ENCODE results near the gene SLC22A5. TPM values are rescaled to one million over a fixed set of nuclear protein-coding genes. Genes with fewer than 3 reads are reported as not detected.

Gene SLC22A5
- total RNA-seq, 1 experiment from 2014 or later, result 20.2 TPM

DNA sequence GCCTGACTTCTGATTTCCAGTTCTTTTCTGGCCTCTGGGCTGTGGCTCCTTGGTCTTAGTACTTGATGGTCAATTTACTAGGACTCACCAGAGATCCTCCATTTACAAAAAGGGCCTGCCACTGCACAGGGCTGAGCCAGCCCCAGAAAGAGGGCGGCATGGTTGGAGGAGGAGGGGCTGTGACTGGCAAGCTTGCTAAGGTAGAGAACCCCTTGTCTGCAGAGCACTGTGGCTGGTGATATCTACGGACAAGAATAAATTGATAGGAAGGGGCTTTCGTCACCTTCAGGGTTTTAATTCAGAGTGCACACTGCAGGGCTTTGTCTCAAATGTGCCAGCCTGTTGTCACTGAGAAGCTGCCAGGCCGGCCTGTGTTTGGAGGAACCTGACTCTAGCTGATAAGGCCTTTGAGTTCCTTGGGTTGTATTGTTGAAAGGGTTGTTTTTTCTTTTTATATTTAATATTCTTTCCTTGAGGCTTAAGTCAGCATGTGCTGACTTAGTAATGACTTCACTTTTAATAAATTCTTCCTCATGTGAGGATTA is 15.1 kb downstream of the SLC22A5 start:
- Histone ChIP-seq H3K4me1 (peaks cover 28% of the 10 kb centered on the region), H3K36me3 (ENCODE audit: control insufficient read depth, insufficient read depth, low read length) (peaks cover 3% of the 10 kb centered on the region; the same call in 1 of the 2 replicates), H3K9me3 (no peaks in the 10 kb centered on the region), H3K27me3 (replicated peaks; ENCODE audit: control insufficient read depth, insufficient read depth, low read length) (no peaks in the 10 kb centered on the region), H3K4me3 (ENCODE audit: low read depth, low read length) (no peak overlapping the region)
- BruUV-seq (replicated peaks), result no TSS peak
- Mint-ChIP-seq H3K27ac (ENCODE audit: unreplicated experiment) (no peak overlapping the region), H3K27me3 (ENCODE audit: insufficient read depth, unreplicated experiment) (no peaks in the 10 kb centered on the region), H3K4me1 (ENCODE audit: low read depth, unreplicated experiment) (peaks cover 8% of the 10 kb centered on the region), H3K36me3 (ENCODE audit: insufficient read depth, unreplicated experiment) (no peaks in the 10 kb centered on the region), H3K9me3 (ENCODE audit: unreplicated experiment) (no peaks in the 10 kb centered on the region), H3K4me3 (ENCODE audit: unreplicated experiment) (no peak overlapping the region)
- CTCF ChIA-PET, result no interaction called here
- intact Hi-C loops (cut with micrococcal nuclease; ENCODE audit: unreplicated experiment), result loop anchor here (1.0 to 10.0 kb wide), 3 partner anchors 112 to 430 kb away; partner anchors contain the start of gene SOWAHA
- POLR2A ChIA-PET, result no interaction called here
- no peak for DNase-seq
- TF ChIP-seq, protein P1, sequence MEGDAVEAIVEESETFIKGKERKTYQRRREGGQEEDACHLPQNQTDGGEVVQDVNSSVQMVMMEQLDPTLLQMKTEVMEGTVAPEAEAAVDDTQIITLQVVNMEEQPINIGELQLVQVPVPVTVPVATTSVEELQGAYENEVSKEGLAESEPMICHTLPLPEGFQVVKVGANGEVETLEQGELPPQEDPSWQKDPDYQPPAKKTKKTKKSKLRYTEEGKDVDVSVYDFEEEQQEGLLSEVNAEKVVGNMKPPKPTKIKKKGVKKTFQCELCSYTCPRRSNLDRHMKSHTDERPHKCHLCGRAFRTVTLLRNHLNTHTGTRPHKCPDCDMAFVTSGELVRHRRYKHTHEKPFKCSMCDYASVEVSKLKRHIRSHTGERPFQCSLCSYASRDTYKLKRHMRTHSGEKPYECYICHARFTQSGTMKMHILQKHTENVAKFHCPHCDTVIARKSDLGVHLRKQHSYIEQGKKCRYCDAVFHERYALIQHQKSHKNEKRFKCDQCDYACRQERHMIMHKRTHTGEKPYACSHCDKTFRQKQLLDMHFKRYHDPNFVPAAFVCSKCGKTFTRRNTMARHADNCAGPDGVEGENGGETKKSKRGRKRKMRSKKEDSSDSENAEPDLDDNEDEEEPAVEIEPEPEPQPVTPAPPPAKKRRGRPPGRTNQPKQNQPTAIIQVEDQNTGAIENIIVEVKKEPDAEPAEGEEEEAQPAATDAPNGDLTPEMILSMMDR (IDR thresholded peaks at IDR 0.05; ENCODE audit: insufficient read depth in 1 of 2, low read depth in 1 of 2, low read length in 1 of 2, severe bottlenecking in 1 of 2, unreplicated experiment in 1 of 2), result no peak

DNA sequence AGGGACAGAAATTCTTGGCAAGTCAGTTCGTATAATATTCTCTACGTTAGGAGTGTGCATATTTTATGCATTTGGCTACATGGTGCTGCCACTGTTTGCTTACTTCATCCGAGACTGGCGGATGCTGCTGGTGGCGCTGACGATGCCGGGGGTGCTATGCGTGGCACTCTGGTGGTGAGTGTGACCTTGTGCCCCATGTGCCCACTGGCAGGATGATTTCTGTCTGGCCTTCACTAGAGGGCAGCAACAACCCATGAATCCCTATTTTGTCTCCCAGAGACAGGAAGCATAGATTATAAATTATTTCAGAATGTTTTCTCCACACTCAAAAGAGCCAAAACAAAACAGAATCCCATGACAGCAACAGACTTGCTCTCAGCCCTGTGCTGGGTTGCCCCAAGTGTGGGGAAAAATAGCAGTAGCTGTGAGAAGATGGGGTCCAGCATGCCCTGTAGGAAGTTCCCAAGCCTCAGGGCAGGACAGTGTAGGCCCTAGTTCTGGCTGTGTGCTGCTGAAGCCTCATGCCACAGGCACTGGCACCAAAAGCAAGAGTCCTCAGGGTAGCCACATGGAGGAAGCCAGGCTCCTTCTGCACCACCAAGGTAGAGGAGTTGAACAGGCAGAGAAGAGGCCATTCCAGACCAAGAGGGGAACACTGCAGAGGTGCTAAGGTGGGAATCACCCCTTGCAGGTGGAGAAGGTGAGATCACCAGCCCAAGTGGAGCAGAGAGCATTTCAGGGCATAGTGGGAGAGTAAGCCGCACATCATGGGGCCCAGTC is 16.0 kb downstream of the SLC22A5 start:
- no peak overlapping the region for H3K27ac Mint-ChIP-seq (ENCODE audit: unreplicated experiment)
- no peaks in the 10 kb centered on the region for H3K4me1 Mint-ChIP-seq (ENCODE audit: low read depth, unreplicated experiment)
- peak in 1 of 2 experiments; percentile 55 for DNase-seq
- CTCF ChIA-PET, result interaction anchor here (1.2 to 2.3 kb wide), 2 partner anchors 116 to 121 kb away, joined by 3 to 6 read pairs; no protein-coding TSS in a partner anchor
- H3K36me3 Mint-ChIP-seq (ENCODE audit: insufficient read depth, unreplicated experiment), result no peaks in the 10 kb centered on the region
- TF ChIP-seq, protein P1 (IDR thresholded peaks at IDR 0.05; ENCODE audit: insufficient read depth in 1 of 2, low read depth in 1 of 2, low read length in 1 of 2, severe bottlenecking in 1 of 2, unreplicated experiment in 1 of 2), result peak; percentile 58 to 59
- Histone ChIP-seq H3K36me3 (ENCODE audit: control insufficient read depth, insufficient read depth, low read length) (peaks cover 3% of the 10 kb centered on the region; the same call in 1 of the 2 replicates), H3K4me1 (peaks cover 29% of the 10 kb centered on the region), H3K9me3 (no peaks in the 10 kb centered on the region), H3K4me3 (ENCODE audit: low read depth, low read length) (no peak overlapping the region), H3K27me3 (replicated peaks; ENCODE audit: control insufficient read depth, insufficient read depth, low read length) (no peaks in the 10 kb centered on the region)
- no peaks in the 10 kb centered on the region for H3K27me3 Mint-ChIP-seq (ENCODE audit: insufficient read depth, unreplicated experiment)
- H3K9me3 Mint-ChIP-seq (ENCODE audit: unreplicated experiment), result no peaks in the 10 kb centered on the region
- H3K4me3 Mint-ChIP-seq (ENCODE audit: unreplicated experiment), result no peak overlapping the region
- BruUV-seq (replicated peaks), result no TSS peak
- intact Hi-C loops (cut with micrococcal nuclease; ENCODE audit: unreplicated experiment), result loop anchor here (1.0 to 10.0 kb wide), 4 partner anchors 25 to 429 kb away; partner anchors contain the start of gene SOWAHA
- POLR2A ChIA-PET, result no interaction called here

DNA sequence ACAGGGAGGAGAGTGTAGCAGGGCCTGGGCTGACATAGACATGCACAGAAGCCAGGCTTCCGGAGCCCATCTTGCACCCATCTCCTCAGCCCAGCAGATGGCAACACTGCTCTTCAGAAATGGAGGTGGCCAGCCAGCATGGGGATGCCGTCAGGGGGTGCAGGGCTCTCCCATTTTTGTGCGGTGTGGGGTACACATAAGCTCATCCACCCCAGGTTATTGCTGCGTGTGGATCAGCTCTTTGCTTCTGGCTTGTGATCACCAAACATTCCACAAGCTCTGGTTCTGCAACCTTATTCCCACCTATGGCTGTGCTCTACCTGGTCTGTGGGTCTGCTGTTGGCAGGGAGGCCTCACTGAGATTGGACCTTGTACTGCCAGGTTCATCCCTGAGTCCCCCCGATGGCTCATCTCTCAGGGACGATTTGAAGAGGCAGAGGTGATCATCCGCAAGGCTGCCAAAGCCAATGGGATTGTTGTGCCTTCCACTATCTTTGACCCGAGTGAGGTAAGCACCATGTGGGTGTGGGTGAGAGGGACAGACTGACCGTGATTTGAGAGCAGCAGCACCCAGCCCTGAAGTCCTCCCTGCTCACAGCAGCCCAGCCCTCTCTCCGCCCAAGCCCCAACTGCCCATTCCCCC is 17.3 kb downstream of the SLC22A5 start:
- Mint-ChIP-seq H3K36me3 (ENCODE audit: insufficient read depth, unreplicated experiment) (no peaks in the 10 kb centered on the region), H3K4me3 (ENCODE audit: unreplicated experiment) (no peak overlapping the region), H3K27me3 (ENCODE audit: insufficient read depth, unreplicated experiment) (no peaks in the 10 kb centered on the region), H3K27ac (ENCODE audit: unreplicated experiment) (no peak overlapping the region), H3K4me1 (ENCODE audit: low read depth, unreplicated experiment) (no peaks in the 10 kb centered on the region), H3K9me3 (ENCODE audit: unreplicated experiment) (no peaks in the 10 kb centered on the region)
- Histone ChIP-seq H3K9me3 (no peaks in the 10 kb centered on the region), H3K36me3 (ENCODE audit: control insufficient read depth, insufficient read depth, low read length) (peaks cover 3% of the 10 kb centered on the region; the same call in 1 of the 2 replicates), H3K4me3 (ENCODE audit: low read depth, low read length) (no peak overlapping the region), H3K27me3 (replicated peaks; ENCODE audit: control insufficient read depth, insufficient read depth, low read length) (no peaks in the 10 kb centered on the region), H3K4me1 (peaks cover 29% of the 10 kb centered on the region)
- TF ChIP-seq, protein P1 (IDR thresholded peaks at IDR 0.05; ENCODE audit: insufficient read depth in 1 of 2, low read depth in 1 of 2, low read length in 1 of 2, severe bottlenecking in 1 of 2, unreplicated experiment in 1 of 2), result peak; percentile 69 to 73
- ChIA-PET POLR2A (interaction anchor here (1.0 kb wide), 1 partner anchor 109 kb away, joined by 3 read pairs; no protein-coding TSS in a partner anchor), CTCF (interaction anchor here (0.8 to 2.3 kb wide), 4 partner anchors 20 to 119 kb away, joined by 3 to 6 read pairs (median 3); no protein-coding TSS in a partner anchor)
- DNase-seq, result peak; percentile 65
- intact Hi-C loops (cut with micrococcal nuclease; ENCODE audit: unreplicated experiment), result loop anchor here (1.0 to 10.0 kb wide), 3 partner anchors 24 to 428 kb away; partner anchors contain the start of gene SOWAHA
- no TSS peak for BruUV-seq (replicated peaks)
